Midbrain (tissue), 1 donor: Measurements from ENCODE around the gene DCC.

Source experiments
- DNase-seq: peaks from one replicate; lab custom pipeline; 2025; lab: John Stamatoyannopoulos, UW

DCC gene

GRCh38 chr18:52510139-52510538, 170.1 kb downstream of the DCC start:
- DNase-seq = no peak

DNA sequence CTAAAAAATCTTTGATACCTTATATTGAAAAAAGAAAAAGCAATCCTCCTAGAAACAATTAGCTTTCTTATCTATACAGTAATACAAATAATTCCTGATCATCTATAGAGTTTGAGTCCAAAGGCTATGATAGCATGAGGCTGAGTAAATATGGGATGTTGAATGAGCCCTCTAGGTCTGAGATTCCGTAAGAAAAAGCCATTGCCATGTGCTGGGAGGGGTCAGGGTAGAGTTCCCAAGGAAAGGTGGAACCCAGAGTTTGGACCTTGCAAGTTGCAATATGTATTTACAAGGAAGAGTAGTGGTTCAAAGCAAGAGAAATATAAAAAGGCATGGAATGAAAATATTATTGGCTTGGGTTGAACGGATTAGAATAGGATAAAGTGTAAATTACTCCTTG, 178.1 kb downstream of the DCC start:
- no peak for DNase-seq

GRCh38 chr18:52519021-52519420, 179.0 kb downstream of the DCC start:
- no peak for DNase-seq

DNA sequence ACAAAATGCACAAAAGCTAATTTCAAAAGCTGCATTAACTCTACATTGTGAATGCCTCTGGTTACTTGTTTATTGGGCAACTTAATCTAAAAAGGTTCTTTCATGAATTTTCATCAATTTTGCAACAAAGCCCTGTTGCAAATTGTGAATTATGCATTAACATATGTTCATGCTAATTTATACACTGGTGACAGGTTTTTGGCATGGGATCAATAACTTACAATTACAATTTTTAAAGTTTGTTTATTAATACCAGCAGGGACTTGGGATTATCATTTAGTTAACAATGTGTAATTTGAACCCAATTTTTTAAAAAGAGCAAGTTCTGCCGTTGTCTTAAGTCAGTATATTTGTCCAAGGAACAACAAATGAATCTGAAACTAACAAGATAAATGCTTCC, 183.6 kb downstream of the DCC start:
- DNase-seq = no peak

DNA sequence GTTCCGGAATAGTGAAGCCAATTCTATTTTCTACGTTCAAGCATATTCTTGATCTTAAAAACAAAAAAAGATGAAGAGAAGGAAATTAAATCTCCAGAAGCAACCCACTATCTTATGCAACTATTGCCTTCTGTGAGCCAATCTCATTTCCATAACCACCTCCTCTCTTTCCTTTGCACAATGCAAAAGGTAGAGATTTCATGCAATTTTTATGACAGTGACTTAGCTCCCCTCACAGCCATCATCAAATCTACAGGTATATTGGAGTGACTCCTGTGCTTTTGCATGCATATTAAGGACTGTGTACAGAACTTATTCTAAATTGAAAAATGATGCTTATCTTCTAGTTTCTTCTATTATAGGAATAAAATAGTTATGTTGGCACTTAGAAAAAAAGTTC, 191.8 kb downstream of the DCC start:
- DNase-seq = no peak

GRCh38 chr18:52536039-52536438, 196.0 kb downstream of the DCC start:
- DNase-seq = no peak

DNA sequence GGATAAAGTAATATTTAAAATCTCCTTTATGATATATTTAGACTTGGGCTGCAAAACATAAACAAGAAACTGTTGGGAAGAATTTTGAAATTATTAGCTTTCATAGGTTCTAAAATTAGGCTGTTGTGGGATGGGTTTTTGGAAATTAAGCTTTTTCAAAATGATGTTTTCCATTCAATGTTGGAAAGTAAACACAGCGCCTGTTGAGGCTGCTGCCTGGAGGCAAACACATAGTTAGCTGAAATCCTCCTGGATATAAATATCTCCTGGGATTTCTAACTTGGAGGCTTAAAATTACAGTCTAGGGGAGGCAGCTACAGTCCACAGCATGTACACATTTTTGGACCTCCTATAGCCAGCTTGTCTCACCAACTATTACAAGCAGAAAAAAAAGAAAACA, 197.3 kb downstream of the DCC start:
- DNase-seq = no peak

DNA sequence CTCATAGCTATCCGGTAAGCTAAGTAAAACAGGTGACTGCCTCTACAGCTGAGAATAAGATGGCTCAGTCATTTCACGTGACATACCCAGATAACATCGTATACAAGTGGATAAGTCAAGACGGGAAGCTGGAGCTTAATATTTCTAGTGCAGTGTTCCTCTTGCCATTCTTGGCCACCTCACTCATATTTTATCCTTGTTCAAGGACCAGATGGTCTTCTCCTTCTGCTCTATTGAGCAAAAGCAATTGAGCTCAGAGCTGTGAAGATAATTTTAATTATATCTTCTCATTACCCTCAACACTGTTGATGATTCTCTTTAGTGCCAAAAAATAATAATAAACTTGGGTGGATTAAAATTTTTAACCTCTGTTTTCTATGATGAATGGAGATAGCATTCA, 201.1 kb downstream of the DCC start:
- DNase-seq = no peak

DNA sequence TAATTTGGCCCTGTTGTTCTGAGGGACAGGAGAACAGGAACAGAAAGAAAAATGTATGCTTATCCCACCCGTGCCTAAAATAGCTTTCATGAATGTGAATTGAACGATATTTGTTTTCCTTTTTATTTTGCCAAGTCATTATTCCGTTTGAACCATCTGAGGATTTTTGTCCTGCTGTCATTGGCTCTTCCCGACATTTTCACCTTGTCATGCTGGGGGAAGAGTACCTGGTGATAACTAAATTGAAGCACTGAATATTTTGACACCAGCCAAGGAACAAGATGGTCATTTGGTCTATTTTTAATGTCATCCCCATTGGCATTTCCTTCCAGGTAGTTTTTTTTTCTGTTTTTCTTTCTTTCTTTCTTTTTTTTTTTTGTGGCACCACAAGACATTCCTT, 204.1 kb downstream of the DCC start:
- no peak for DNase-seq

GRCh38 chr18:52546686-52547346, 206.8 kb downstream of the DCC start:
- no peak for DNase-seq

DNA sequence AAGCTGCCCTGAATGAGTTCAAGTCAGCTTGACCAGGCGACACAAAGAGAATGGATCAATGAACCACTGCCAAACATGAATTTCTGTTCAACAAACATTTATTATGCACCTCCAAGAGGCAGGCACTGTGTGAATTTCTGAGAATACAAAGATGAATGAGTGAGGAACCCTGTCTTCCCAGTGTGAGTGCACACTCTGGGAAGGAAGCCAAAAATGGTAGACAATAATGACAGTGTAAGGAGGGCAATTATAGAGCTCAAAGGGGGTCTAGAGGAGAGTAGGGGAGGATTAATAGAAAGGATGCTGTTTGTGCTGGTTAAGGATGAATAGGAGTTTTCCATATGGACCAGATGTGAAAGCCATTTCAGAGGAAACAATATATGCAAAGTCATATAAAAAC, 213.4 kb downstream of the DCC start:
- no peak for DNase-seq

GRCh38 chr18:52554180-52554579, 214.2 kb downstream of the DCC start:
- DNase-seq = no peak

GRCh38 chr18:52567360-52567759, 227.4 kb downstream of the DCC start:
- DNase-seq = no peak

DNA sequence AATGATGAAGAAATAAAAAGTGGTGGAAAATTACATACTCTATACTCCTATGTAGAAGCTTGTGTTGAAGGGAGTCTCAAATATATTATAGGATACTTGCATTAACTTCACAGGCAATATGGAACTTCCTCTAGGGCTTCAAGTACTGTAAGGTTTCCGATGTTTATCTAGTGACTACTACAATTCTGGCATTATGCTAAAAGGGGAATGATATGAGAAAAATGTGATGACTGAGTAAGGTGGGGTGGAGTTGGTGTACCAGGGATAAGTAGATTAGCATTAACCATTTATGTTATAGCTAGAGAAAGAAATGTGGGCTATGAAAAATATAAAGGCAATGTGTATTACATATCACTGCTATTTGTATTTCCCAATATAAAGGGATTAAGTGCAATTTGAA, 229.5 kb downstream of the DCC start:
- no peak for DNase-seq

- no peak for DNase-seq
Measured at GRCh38 chr18:52570975-52571374, 231.0 kb downstream of the DCC start.

DNA sequence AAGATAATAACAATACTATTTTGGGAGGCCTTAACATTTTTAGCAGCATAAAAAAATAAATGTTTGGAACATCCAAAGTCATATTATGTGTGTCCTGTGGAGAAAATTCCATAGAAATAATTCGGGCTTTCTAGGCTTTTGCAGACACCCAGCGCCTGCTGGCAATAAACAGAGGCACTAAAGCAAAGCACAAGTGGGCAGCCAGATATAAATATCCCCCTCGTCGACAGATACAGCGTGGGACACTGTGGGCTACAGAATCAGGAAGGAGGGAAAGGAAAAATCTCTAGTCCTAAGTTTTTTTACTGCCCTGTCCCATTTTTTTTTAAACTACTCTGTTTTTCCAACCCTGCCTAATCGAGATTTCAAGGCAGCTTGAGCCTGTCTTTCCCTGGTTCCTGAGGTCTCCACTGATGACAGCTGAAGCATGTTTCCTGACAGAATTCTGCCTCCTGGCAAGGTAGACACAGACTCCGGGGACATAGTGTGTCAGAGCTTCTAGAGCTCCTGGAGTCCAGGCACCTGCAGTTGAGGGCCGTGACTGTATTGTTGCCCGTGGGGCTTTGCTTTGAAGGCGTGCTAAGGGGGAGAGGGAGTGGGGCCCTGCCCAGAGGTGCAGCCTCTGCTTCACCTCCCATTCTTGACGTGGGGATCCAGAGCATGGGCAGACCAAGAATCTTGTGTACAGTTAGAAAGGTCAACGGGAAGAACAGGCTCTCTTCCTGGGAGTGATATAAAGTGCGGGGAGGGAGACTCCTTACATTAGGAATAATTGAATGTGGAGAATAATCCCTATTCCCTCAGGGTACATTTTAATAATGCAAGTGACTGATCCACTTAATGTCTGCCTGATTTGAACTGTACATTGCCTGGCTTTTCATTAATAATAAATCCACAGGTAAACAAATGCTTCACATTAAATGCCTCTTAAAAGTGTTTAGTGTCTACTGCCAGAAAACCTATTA, 232.3 kb downstream of the DCC start:
- no peak for DNase-seq

- DNase-seq = no peak
Measured at GRCh38 chr18:52577795-52578194, 237.8 kb downstream of the DCC start.

- DNase-seq = no peak
Measured at GRCh38 chr18:52582061-52582460, 242.1 kb downstream of the DCC start.

GRCh38 chr18:52582516-52582915, 242.5 kb downstream of the DCC start:
- no peak for DNase-seq

DNA sequence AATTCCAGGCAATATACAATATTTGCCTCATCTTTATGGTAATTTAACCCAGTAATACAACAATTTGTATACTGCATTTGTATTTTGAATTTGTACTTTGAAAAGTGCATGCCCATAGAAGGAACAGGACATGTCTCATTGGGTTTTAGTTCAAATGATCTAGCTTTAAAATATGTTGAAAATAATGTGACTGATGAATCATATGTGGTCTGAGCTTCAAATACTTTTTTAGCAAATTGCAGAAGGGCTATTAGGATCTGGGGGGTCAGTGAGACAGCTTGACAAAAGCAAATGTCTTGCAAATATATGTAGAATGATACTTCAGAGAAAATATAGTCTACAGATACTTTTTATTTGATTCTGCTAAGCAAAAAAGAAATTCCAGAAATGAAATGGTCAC, 248.9 kb downstream of the DCC start:
- DNase-seq = no peak

DNA sequence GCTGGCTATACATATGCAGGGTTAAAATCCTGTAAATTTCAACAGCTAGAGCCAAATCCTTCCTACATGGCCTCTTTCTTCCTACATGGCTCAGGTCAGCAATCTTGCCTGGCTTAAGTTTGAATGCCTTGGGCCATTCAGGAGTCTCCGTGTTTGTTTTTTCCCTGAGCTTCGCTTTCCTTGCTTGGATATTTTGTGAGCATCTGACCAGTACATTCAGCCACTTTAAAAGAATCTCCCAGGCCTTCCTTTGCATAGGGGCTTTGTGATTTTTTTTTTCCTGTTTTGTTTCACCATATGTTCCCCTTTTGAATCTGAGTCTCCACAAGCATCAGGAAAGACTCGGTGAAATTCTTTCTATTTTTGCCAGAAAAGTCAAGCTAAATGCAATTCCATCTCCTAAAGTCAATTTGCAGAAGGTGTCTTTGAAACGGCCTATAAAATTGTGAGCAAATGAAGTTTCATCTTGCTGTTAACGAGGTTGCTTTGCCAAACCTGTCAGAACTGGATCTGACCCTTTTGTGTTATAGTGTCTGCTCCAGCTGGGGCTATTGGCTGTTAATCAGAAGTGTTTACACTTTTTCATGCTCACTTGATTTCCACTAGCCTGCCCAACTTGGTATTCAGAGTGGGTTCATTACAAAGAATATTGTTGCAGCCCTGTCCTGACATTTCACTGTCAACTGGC, 256.9 kb downstream of the DCC start:
- no peak for DNase-seq

DNA sequence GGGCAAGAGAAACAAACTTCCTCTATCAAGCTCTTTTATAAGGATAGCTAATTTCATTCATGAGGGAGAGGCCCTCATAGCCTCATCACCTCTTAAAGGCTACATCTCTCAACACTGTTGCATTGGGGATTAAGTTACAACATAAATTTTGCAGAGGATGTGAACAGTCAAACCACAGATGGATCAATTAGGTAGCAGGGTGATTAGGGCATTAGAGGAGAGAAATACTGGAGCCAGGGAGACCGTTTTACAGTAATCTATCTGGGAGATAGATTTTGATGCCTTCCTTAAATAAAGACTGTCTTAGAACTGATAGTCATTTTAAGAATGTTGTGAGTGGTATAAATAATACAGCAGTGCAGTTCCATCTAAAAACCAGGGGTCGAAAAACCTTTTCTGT, 258.9 kb downstream of the DCC start:
- DNase-seq = no peak

- no peak for DNase-seq
Measured at GRCh38 chr18:52602820-52603219, 262.8 kb downstream of the DCC start.
